Effector CD8-positive, alpha-beta T cell (primary cell): ENCODE measurements around the gene SPEM1.
"Not testable (repeated sequence)": the region's sequence is repeated elsewhere in the genome, so short reads cannot be mapped to it uniquely, and the experiment has no call there.

Experiments
- DNase-seq: peaks from one replicate; lab custom pipeline; 2025; lab: John Stamatoyannopoulos, UW

The SPEM1 gene

GRCh38 chr17:7468804-7469389 is 48.8 kb downstream of the SPEM1 start:
- no peak for DNase-seq

DNA sequence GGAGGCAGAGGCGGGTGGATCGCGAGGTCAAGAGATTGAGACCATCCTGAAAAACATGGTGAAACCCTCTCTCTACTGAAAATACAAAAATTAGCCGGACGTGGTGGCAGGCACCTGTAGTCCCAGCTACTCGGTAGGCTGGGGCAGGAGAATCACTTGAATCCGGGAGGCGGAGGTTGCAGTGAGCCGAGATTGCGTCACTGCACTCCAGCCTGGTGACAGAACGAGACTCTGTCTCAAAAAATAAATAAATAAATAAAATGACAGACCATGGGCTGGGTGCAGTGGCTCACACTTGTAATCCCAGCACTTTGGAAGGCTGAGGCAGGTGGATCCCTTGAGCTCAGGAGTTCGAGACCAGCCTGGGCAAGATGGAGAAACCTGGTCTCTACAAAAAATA is 49.7 kb downstream of the SPEM1 start:
- DNase-seq = not testable (repeated sequence)

GRCh38 chr17:7470457-7470973 is 50.4 kb downstream of the SPEM1 start:
- not testable (repeated sequence) for DNase-seq
